Liver (tissue), 3 donors: ENCODE data around the gene GALNT17.

Source experiments
- CTCF ChIP-seq: fragments of 150-350 bp; IDR thresholded peaks from 2 replicates; pipeline ENCODE4 v1.5.1; 2017; ENCODE audit warnings: improper control_type of control experiment, low read depth, low read length; ENCODE audit not compliant: missing input control
- MAX ChIP-seq: IDR thresholded peaks from 2 replicates; pipeline ENCODE4 v1.6.1; 2016; ENCODE audit warnings: antibody characterized with exemption
- RAD21 ChIP-seq, 2 donors: IDR thresholded peaks; 2 replicates each; pipeline ENCODE4 v1.6.1; 2016; ENCODE audit warnings: antibody characterized with exemption in 2 of 2, mild to moderate bottlenecking in 2 of 2
- SP1 ChIP-seq: IDR thresholded peaks from 2 replicates; pipeline ENCODE4 v1.6.1; 2018; ENCODE audit warnings: antibody characterized with exemption, mild to moderate bottlenecking
- TAF1 ChIP-seq: conservative IDR thresholded peaks from 2 replicates; pipeline ENCODE4 v1.6.1; 2016; ENCODE audit warnings: antibody characterized with exemption, mild to moderate bottlenecking
- YY1 ChIP-seq: IDR thresholded peaks from 2 replicates; pipeline ENCODE4 v1.6.1; 2016; ENCODE audit warnings: antibody characterized with exemption, mild to moderate bottlenecking
- TF ChIP-seq, protein P1 (sequence below): IDR thresholded peaks from 2 replicates; pipeline ENCODE4 v1.6.1; 2016; ENCODE audit warnings: antibody characterized with exemption
- donor health status: healthy.
- donor health status: healthy.

DNA sequence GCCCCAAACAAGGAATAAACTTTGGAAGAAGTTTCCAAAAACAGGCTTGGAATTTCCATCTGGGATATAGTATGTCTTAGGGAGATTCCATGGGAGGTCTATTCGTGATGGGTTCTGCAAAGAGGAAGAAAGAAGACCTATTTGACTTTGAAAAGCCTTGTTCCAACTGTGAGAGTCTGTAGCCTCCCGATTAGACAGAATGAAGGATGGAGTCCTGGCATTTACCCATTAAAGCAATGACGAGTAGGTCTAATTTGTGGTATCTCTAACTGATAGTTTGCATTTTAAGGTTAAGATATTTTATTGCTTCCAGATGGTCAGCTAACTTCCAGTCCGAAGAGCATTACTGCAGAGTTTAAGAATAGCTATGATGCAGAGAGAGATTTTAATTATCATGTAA lies 19.5 kb upstream of the GALNT17 start:
- no peak for TF ChIP-seq CTCF
- TF ChIP-seq, protein P1, sequence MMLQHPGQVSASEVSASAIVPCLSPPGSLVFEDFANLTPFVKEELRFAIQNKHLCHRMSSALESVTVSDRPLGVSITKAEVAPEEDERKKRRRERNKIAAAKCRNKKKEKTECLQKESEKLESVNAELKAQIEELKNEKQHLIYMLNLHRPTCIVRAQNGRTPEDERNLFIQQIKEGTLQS = no peak
- no peak for TF ChIP-seq MAX
- TF ChIP-seq TAF1 = no peak
- no peak for TF ChIP-seq YY1
- TF ChIP-seq SP1 = no peak
- no peak for TF ChIP-seq RAD21 (IDR thresholded peaks at IDR 0.05)
